K562 (cell line): ENCODE data around the gene TLX2. TPM values are rescaled to one million over a fixed set of nuclear protein-coding genes. Genes with fewer than 3 reads are reported as not detected.

Experiments used
- CREBBP ChIP-seq: IDR thresholded peaks from one replicate; pipeline ENCODE4 v1.6.1; 2012; ENCODE audit warnings: low read depth, mild to moderate bottlenecking, control low read depth, inconsistent platforms, low read length
- MCM3 ChIP-seq: fragments of 450-650 bp; IDR thresholded peaks from 2 replicates; pipeline ENCODE4 v1.6.1; 2016
- NR2C2 ChIP-seq, 2 experiments: fragments of 200-800 bp in 1 of 2; sonication (Bioruptor generic) in 1 of 2; sonication (generic) in 1 of 2; formaldehyde crosslinking in 1 of 2; IDR thresholded peaks; 2 replicates each; pipeline versions ENCODE4 v1.6.1 to v1.8.0; 2016 to 2022; ENCODE audit warnings: mild to moderate bottlenecking in 1 of 2, missing compliant biosample characterization in 1 of 2, missing genetic modification characterization in 1 of 2, missing genetic modification reagents in 1 of 2
- TCF7 ChIP-seq: sonication (generic); IDR thresholded peaks from 2 replicates; pipeline ENCODE4 v1.6.1; 2016; ENCODE audit warnings: antibody characterized with exemption, borderline replicate concordance
- TCF7L2 ChIP-seq: fragments of 150-350 bp; IDR thresholded peaks from 2 replicates; pipeline ENCODE4 v1.6.1; 2016; ENCODE audit warnings: low read depth, mild to moderate bottlenecking, low read length, moderate library complexity
- ZNF197 ChIP-seq: fragments of 200-800 bp; sonication (Bioruptor generic); IDR thresholded peaks from 2 replicates; pipeline ENCODE4 v1.6.1; 2016; ENCODE audit warnings: low read depth, missing genetic modification characterization, missing compliant biosample characterization
- polyA plus RNA-seq, 8 experiments: library from polyadenylated mRNA; depleted of rRNA in 4 of 8; stranded (reverse) in 5 of 8; unstranded in 3 of 8; fragments of >200 nt; fragmentation: Nextera tagmentation in 2 of 8; fragmentation: Illumina TruSeq in 1 of 8; extraction: Ambion mirVana in 2 of 8; extraction: Trizol in 1 of 8; gene quantifications; 2 replicates each; pipeline versions ENCODE4 v1.2.1 to v1.2.3, GENCODE V29; 2011 to 2014; ENCODE audit warnings: inconsistent platforms in 1 of 8, missing spikeins in 1 of 8
- total RNA-seq, 7 experiments: library from RNA; depleted of rRNA in 6 of 7; stranded (reverse); fragments of >200 nt in 6 of 7; fragmentation: Illumina TruSeq in 2 of 7; extraction: Trizol in 2 of 7; gene quantifications; 2 replicates each; pipeline versions ENCODE4 v1.2.1 to v1.2.3, GENCODE V29; 2011 to 2021; ENCODE audit warnings: low replicate concordance in 1 of 7
- TF ChIP-seq, protein P1 (sequence below): fragments of 250-450 bp; sonication (Bioruptor Pico); IDR thresholded peaks from 2 replicates; pipeline ENCODE4 v1.8.0; 2021; ENCODE audit warnings: mild to moderate bottlenecking, moderate library complexity
- TF ChIP-seq, protein P2 (sequence below), 2 experiments: fragments of 450-650 bp; IDR thresholded peaks; 2 replicates each; pipeline ENCODE4 v1.6.1; 2016; ENCODE audit warnings: mild to moderate bottlenecking in 2 of 2, borderline replicate concordance in 1 of 2, low read depth in 1 of 2, moderate library complexity in 1 of 2
- TF ChIP-seq, protein P3 (sequence below): fragments of 450-650 bp; IDR thresholded peaks from 2 replicates; pipeline ENCODE4 v1.6.1; 2016; ENCODE audit warnings: missing biosample characterization, missing genetic modification characterization
- TF ChIP-seq, protein P4 (sequence below): fragments of 200-800 bp; sonication (Bioruptor generic); IDR thresholded peaks from 2 replicates; pipeline ENCODE4 v1.6.1; 2017; ENCODE audit warnings: missing genetic modification characterization, missing compliant biosample characterization
- TF ChIP-seq, protein P5 (sequence below): IDR thresholded peaks from 2 replicates; pipeline ENCODE4 v1.6.1; 2011; ENCODE audit not compliant: insufficient read length; ENCODE audit errors: extremely low read depth
- TF ChIP-seq, protein P6 (sequence below): fragments of 250-450 bp; sonication (Bioruptor Pico); IDR thresholded peaks from 2 replicates; pipeline ENCODE4 v1.8.0; 2021; ENCODE audit warnings: moderate library complexity, mild to moderate bottlenecking, inconsistent platforms

The TLX2 gene
- total and polyA plus RNA-seq, 9 of the 15 experiments (the other 6 are each of a cell fraction or from before 2014, with no cell fraction given), result not detected

DNA sequence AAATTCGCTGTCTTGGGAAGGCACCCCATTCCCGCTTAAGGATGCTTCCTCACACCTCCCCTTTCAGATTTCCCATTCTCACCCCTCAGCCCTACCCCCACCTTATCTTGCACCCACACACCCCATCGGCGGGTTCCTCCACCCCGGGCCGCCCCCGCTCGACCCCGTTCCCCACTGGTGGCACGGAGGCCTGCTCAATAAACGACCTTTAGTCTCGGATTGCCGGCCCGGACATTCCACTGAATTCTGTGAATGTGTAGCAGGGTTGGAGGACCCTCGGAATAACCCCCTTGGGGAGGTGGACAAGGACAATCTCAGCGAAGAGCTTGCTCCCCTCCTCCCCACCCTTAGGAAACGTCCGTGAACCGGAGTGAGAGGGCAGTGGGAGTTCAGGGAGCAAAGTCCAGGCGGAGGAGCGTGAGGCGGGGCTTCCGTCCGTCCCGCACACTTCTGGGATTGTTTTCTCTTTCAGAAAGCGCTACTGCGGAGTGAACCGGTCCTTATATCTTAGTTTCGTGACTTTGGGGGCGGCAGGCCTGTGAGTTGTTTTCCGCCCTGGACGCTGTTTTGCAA lies 12.0 kb upstream of the TLX2 start (continued):
- TF ChIP-seq, protein P1, sequence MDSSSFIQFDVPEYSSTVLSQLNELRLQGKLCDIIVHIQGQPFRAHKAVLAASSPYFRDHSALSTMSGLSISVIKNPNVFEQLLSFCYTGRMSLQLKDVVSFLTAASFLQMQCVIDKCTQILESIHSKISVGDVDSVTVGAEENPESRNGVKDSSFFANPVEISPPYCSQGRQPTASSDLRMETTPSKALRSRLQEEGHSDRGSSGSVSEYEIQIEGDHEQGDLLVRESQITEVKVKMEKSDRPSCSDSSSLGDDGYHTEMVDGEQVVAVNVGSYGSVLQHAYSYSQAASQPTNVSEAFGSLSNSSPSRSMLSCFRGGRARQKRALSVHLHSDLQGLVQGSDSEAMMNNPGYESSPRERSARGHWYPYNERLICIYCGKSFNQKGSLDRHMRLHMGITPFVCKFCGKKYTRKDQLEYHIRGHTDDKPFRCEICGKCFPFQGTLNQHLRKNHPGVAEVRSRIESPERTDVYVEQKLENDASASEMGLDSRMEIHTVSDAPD (CRISPR knock-in tag), result no peak
- TF ChIP-seq NR2C2 (CRISPR knock-in tag; IDR thresholded peaks at IDR 0.05), result 0 out of 2 replicates have a peak, but pooled peaks have one; percentile 2
- TF ChIP-seq NR2C2 (tag; IDR thresholded peaks at IDR 0.05), result peak; percentile 96
- TF ChIP-seq CREBBP, result no peak
- TF ChIP-seq MCM3, result no peak
- TF ChIP-seq, protein P2, sequence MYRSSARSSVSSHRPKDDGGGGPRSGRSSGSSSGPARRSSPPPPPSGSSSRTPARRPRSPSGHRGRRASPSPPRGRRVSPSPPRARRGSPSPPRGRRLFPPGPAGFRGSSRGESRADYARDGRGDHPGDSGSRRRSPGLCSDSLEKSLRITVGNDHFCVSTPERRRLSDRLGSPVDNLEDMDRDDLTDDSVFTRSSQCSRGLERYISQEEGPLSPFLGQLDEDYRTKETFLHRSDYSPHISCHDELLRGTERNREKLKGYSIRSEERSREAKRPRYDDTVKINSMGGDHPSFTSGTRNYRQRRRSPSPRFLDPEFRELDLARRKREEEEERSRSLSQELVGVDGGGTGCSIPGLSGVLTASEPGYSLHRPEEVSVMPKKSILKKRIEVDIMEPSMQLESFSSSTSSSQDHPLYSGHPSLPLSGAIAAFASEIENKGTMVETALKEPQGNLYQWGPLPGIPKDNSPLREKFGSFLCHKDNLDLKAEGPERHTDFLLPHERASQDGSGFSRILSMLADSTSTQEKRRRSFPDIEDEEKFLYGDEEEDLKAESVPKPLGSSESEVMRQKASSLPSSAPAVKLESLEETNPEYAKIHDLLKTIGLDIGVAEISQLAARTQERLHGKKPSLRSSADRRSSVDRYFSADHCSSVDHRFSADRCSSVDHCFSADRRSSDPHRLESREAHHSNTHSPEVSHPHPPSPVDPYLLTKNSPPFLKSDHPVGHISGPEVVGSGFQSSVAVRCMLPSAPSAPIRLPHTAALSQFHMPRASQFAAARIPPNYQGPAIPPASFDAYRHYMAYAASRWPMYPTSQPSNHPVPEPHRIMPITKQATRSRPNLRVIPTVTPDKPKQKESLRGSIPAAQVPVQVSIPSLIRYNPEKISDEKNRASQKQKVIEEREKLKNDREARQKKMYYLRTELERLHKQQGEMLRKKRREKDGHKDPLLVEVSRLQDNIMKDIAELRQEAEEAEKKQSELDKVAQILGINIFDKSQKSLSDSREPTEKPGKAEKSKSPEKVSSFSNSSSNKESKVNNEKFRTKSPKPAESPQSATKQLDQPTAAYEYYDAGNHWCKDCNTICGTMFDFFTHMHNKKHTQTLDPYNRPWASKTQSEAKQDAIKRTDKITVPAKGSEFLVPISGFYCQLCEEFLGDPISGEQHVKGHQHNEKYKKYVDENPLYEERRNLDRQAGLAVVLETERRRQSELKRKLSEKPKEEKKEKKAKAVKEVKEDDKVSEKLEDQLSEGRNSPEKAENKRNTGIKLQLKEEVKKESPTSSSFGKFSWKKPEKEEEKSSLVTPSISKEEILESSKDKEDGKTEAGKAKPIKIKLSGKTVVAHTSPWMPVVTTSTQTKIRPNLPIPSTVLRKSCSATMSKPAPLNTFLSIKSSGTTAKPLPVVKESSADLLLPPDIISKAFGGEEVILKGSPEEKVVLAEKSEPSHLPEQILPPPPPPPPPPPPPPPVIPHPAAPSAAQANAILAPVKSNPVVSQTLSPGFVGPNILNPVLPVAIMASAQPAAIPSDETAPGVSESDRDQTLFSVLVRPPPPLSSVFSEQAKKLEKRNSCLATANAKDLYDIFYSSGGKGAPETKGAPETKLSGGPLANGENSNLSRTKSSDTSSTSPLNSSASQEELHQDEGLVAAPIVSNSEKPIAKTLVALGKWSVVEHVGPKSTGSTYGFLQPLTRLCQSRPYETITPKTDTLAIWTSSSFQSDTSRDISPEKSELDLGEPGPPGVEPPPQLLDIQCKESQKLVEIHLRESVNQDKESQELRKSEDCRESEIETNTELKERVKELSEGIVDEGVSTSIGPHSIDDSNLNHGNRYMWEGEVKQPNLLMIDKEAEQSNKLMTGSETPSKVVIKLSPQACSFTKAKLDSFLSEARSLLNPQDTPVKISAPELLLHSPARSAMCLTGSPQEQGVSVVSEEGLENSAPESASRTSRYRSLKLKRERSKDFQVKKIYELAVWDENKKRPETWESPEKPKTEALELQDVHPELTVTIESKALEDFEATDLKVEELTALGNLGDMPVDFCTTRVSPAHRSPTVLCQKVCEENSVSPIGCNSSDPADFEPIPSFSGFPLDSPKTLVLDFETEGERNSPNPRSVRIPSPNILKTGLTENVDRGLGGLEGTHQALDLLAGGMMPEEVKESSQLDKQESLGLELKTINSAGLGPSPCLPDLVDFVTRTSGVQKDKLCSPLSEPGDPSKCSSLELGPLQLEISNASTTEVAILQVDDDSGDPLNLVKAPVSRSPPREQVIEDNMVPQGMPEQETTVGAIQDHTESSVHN (IDR thresholded peaks at IDR 0.05; ENCODE audit: borderline replicate concordance in 1 of 2, low read depth in 1 of 2), result no peak
- TF ChIP-seq, protein P3, sequence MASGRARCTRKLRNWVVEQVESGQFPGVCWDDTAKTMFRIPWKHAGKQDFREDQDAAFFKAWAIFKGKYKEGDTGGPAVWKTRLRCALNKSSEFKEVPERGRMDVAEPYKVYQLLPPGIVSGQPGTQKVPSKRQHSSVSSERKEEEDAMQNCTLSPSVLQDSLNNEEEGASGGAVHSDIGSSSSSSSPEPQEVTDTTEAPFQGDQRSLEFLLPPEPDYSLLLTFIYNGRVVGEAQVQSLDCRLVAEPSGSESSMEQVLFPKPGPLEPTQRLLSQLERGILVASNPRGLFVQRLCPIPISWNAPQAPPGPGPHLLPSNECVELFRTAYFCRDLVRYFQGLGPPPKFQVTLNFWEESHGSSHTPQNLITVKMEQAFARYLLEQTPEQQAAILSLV (tag), result no peak
- TF ChIP-seq, protein P4, sequence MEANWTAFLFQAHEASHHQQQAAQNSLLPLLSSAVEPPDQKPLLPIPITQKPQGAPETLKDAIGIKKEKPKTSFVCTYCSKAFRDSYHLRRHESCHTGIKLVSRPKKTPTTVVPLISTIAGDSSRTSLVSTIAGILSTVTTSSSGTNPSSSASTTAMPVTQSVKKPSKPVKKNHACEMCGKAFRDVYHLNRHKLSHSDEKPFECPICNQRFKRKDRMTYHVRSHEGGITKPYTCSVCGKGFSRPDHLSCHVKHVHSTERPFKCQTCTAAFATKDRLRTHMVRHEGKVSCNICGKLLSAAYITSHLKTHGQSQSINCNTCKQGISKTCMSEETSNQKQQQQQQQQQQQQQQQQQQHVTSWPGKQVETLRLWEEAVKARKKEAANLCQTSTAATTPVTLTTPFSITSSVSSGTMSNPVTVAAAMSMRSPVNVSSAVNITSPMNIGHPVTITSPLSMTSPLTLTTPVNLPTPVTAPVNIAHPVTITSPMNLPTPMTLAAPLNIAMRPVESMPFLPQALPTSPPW (CRISPR knock-in tag), result peak; percentile 62
- TF ChIP-seq, protein P5, sequence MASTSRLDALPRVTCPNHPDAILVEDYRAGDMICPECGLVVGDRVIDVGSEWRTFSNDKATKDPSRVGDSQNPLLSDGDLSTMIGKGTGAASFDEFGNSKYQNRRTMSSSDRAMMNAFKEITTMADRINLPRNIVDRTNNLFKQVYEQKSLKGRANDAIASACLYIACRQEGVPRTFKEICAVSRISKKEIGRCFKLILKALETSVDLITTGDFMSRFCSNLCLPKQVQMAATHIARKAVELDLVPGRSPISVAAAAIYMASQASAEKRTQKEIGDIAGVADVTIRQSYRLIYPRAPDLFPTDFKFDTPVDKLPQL, result no peak
- TF ChIP-seq TCF7, result no peak
- no peak for TF ChIP-seq TCF7L2
- TF ChIP-seq, protein P6, sequence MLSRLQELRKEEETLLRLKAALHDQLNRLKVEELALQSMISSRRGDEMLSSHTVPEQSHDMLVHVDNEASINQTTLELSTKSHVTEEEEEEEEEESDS, result no peak
- no peak for TF ChIP-seq ZNF197
